ENCODE measurements around the gene DPYSL3. TPM values are rescaled to one million over a fixed set of nuclear protein-coding genes. Genes with fewer than 3 reads are reported as not detected.

The DPYSL3 gene
- total RNA-seq, 1 donor from 2014 or later: 1.6 TPM

- no peak for DNase-seq (ENCODE audit: low spot score)
- ATAC-seq: no peak
These were observed 7.5 kb upstream of the DPYSL3 start for GRCh38 chr5:147517383-147517782.

GRCh38 chr5:147515269-147515668 is 5.4 kb upstream of the DPYSL3 start:
- ATAC-seq (no peak), DNase-seq (ENCODE audit: low spot score) (no peak)

GRCh38 chr5:147512659-147513379 is 3.0 kb upstream of the DPYSL3 start:
- DNase-seq (ENCODE audit: low spot score): no peak
- ATAC-seq: no peak

GRCh38 chr5:147510885-147511284 is 1.0 kb upstream of the DPYSL3 start:
- no peak for DNase-seq (ENCODE audit: low spot score)
- no peak for ATAC-seq

GRCh38 chr5:147509041-147509709 is 693 bp downstream of the DPYSL3 start:
- DNase-seq (ENCODE audit: low spot score): no peak
- peak; percentile 39 for ATAC-seq

- no peak for DNase-seq (ENCODE audit: low spot score)
- ATAC-seq: no peak
These were observed 1.2 kb downstream of the DPYSL3 start for GRCh38 chr5:147508711-147509040.

GRCh38 chr5:147507480-147508126 is 2.3 kb downstream of the DPYSL3 start:
- no peak for ATAC-seq
- no peak for DNase-seq (ENCODE audit: low spot score)

- DNase-seq (ENCODE audit: low spot score) (no peak), ATAC-seq (no peak)
These were observed 5.3 kb downstream of the DPYSL3 start for GRCh38 chr5:147504535-147504934.

- no peak for DNase-seq (ENCODE audit: low spot score)
- no peak for ATAC-seq
These were observed 5.9 kb downstream of the DPYSL3 start for GRCh38 chr5:147504011-147504410.

GRCh38 chr5:147490989-147491388 is 18.9 kb downstream of the DPYSL3 start:
- no peak for DNase-seq (ENCODE audit: low spot score)
- no peak for ATAC-seq

- DNase-seq (ENCODE audit: low spot score) (no peak), ATAC-seq (no peak)
These were observed 22.7 kb downstream of the DPYSL3 start for GRCh38 chr5:147487031-147487750.

GRCh38 chr5:147485814-147486213 is 24.1 kb downstream of the DPYSL3 start:
- ATAC-seq: no peak
- no peak for DNase-seq (ENCODE audit: low spot score)

GRCh38 chr5:147485046-147485445 is 24.8 kb downstream of the DPYSL3 start:
- DNase-seq (ENCODE audit: low spot score) (no peak), ATAC-seq (no peak)

- no peak for DNase-seq (ENCODE audit: low spot score)
- no peak for ATAC-seq
These were observed 25.2 kb downstream of the DPYSL3 start for GRCh38 chr5:147484708-147485020.

GRCh38 chr5:147483961-147484707 is 25.7 kb downstream of the DPYSL3 start:
- ATAC-seq (no peak), DNase-seq (ENCODE audit: low spot score) (no peak)

GRCh38 chr5:147483188-147483790 is 26.6 kb downstream of the DPYSL3 start:
- DNase-seq (ENCODE audit: low spot score) (no peak), ATAC-seq (no peak)

GRCh38 chr5:147482706-147483180 is 27.1 kb downstream of the DPYSL3 start:
- DNase-seq (ENCODE audit: low spot score) (no peak), ATAC-seq (no peak)

- ATAC-seq (no peak), DNase-seq (ENCODE audit: low spot score) (no peak)
These were observed 27.8 kb downstream of the DPYSL3 start for GRCh38 chr5:147481874-147482705.

- DNase-seq (ENCODE audit: low spot score): no peak
- no peak for ATAC-seq
These were observed 28.5 kb downstream of the DPYSL3 start for GRCh38 chr5:147481376-147481775.

GRCh38 chr5:147479949-147480348 is 29.9 kb downstream of the DPYSL3 start:
- ATAC-seq: no peak
- DNase-seq (ENCODE audit: low spot score): no peak
